TTC549 (cell line): Measurements from ENCODE around the gene SHMT2.

Source experiments
- FAIRE-seq: peaks from 2 replicates; lab custom pipeline; 2012; peaks lifted over from hg19 to GRCh38; lab: Jason Lieb, UNC

Gene SHMT2

GRCh38 chr12:57240066-57240921 lies 10.8 kb downstream of the SHMT2 start:
- no peak for FAIRE-seq

- FAIRE-seq = no peak
These were observed 11.5 kb downstream of the SHMT2 start for GRCh38 chr12:57240926-57241401.

GRCh38 chr12:57241402-57242310 lies 12.1 kb downstream of the SHMT2 start:
- FAIRE-seq = no peak

DNA sequence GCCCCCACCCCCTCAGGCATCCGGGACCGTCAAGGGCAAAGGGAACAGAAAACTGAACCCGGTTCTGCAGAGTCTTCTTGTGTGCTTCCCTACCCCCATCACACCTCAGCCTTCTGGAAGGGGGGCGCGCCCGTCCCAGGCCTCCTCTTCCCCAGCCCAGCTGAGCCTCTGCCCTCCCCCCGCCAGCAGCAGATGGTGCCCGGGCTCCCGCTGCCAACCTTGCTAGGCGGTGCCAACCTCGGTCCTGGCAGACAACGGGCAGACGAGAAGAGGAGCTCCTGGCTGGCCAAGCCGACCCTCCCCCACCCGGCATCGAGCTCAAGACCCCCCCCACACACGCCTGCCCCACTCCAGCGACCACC lies 12.8 kb downstream of the SHMT2 start:
- no peak for FAIRE-seq

DNA sequence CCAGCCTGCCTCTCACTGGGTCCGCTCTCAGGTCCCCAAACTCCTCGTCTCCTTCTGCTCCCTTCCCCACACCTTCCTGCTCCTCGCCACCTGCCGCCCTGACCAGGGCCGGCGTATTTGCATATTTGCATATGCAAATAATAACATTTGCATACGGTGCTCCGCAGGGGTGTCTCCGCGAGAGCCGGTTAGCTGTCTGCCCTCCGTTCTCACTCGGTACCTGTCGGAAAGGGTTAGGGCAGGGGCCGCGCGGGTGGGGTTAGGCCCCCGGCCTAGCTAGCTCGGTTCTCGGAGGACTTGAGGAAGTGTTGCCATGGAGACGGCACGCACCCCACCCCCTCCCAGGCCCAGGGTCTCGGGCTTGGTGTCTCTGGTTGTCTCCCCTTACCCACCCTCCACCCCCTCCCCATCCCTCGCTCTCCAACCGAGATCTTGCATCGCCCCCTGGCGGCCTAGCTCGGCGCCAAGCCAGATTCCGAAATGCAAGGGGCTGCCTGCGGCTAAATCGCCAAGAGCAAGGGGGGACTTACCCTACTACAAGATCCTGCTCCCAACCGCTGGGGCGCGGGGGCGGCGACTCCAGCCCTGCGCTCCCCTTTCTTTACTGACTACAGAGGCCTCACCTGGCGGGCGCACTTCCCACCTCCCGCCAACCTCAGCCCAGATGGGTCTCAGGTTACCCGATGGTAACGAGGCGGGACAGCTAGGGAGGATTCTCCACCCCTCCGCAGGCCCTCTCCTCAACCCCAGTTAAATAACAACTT lies 13.4 kb downstream of the SHMT2 start:
- FAIRE-seq = no peak

- FAIRE-seq = no peak
These were observed 14.2 kb downstream of the SHMT2 start for GRCh38 chr12:57243521-57244311.

DNA sequence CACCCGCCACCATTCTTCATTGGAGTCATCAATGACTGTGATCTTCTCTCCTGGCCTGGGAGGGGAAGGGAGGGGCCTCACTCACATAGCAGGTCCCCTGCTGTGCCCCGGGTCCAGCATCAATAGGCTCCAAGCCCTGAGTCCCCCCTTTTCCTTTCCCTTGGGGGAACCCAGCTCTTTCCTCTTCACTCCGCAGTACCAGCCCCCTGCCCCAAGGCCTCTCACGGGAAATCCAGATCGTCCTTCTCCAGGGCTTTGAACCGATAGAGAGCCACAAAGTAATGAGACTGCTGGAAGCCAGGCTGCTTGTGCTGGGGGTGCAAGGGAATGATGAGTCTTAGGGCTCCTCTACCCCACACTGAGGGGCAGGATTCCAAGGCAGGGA lies 14.8 kb downstream of the SHMT2 start:
- FAIRE-seq = no peak

DNA sequence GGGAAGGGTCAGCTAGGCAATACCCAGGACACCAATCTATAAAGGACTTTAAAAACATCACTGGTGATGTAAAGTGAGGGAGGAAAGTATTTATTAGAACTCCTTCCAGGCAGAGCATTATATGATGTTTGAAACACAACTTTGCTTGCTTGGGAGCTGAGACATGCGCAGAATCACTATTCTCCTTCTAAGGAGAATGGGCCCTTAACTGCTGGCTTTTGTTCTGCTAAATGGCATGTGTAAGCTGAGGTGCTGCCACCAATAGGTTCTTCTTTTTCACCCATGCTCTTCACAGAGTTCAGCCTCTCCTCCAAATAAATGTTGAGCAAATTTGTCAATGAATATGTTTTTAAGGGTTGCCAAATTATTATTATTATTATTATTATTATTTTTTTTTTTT lies 17.5 kb downstream of the SHMT2 start:
- FAIRE-seq = no peak

GRCh38 chr12:57248934-57249742 lies 19.6 kb downstream of the SHMT2 start:
- FAIRE-seq = no peak

DNA sequence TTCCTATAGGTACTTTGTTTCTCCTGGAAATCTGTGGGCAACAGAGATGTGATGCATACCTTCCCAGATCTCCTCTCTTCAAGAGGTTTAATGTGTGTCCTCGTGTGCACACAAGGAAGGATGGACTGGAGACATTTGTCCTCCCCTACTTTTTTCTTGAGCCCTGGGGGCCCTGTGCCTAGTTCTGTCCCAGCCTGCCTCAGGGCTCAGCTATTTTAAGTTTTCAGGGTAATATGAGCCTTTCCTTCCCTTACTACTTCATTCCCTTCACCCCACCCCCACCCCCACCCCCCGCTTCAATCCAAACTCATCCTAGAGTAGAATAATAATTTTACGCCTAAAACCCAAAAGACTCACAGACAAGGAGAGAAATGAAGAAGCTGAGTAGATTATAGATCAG lies 21.0 kb downstream of the SHMT2 start:
- FAIRE-seq = no peak

GRCh38 chr12:57250956-57251355 lies 21.4 kb downstream of the SHMT2 start, which contains the start of gene STAC3:
Gene STAC3 (minus strand): TSS chr12:57251187. CDS start chr12:57249636, 1,551 bp downstream.
- FAIRE-seq = no peak

DNA sequence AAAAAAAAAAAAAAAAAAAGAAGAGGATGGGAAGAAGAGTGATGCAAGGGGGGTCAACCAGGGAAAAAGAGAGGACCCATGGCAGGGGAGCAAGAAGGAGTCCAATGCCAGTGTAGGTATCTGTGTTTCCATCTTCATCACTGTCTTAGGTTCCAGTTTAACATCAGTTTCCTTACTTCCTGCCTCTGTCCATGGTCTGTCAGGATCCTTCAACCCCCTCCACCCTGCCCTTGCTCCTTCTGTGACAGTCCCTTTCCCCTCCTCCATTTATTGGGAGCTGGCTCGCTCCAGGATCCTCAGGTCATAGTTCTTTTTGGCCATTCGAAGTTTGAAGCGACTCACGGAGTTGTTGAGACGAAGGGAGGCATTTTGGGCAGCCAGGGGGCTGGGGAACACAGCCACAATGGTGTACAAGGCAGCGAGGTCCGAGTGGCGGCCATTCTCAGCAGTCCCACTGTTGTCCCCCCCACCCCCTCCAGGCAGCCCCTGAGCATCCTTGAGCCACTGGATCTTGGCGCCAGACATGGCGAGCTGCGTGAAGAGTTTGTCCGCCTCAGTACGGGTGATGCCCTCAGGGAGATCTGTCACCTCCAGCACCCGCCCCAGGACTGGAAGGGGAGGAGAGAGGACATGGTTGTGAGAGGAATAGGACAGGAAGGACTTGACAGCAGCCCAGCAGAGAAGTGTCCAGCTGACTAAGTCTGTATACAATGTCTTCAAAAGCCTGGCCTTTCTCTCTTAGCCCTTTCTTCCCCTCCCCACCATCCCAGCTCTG lies 25.2 kb downstream of the SHMT2 start:
- no peak for FAIRE-seq

- FAIRE-seq = no peak
These were observed 26.4 kb downstream of the SHMT2 start for GRCh38 chr12:57255916-57256315.

DNA sequence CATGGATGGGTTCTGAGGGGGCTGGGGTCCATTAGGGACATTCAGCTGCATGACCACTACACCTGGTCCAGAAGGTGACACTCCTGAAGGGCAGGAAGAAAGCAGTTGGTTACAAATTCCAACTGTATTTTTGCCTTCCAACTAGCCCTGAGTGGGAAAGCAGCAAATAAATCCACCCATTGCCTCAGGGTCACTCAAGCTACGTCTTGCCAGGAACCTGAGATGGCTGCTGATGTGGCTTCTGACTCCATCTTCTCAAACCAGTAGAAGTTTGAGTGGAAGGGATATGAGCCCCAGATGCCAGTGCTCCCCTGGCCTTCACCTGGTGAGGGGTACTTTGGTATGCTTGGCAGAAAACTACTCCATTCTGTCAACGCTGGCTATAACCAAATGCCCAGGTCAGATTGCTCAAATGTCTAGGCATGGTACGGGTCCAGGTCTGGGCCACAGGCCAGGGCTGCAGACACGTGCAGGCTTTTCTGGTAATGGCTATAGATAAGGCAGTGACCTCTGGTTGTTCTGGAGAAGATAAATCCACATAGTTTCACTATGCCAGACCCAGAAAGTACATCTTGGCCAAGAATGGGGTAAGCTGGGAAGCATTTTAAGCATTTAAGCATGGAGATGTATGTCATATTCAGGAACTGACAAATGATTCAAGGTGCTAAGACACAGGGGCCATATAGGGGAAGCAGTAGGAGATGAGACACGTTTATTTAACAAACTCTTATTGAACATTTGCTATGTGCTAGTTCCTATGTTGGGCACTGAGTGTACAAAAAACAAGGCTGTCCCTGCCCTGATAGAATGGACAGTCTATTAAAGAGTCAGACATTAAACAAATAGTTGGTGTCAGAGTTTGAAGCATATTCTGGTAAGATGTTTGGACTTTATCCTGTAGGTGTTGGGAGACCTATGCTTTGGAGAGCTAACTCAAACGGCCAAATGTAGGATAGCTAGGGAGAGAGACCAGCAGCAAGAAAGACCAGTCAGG lies 29.8 kb downstream of the SHMT2 start:
- FAIRE-seq = no peak

- FAIRE-seq = no peak
These were observed 30.9 kb downstream of the SHMT2 start for GRCh38 chr12:57260366-57260765.

- FAIRE-seq = no peak
These were observed 31.9 kb downstream of the SHMT2 start for GRCh38 chr12:57261428-57261865.

- no peak for FAIRE-seq
These were observed 32.8 kb downstream of the SHMT2 start for GRCh38 chr12:57262126-57262822.

DNA sequence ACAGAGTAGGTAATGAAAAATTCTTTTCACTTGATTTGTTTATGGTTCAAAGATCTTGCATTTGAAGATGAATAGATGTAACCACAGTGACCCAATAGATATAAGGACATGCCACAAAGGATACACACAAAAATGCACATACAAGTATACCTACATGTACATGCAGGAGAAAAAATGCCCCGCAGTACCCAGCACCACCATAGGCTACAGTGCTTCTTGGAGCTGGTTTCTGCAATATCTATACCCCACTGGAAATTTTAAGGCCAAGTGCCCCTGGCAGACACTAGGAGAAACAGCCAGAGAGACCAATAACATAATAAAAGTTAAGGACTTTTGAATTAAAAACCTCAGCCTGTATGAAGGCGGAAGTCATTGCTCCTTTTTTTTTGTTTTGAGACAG lies 33.6 kb downstream of the SHMT2 start:
- FAIRE-seq = no peak
